Activated CD4-positive, CD25-positive, alpha-beta regulatory T cell treated with anti-CD3 and anti-CD28 coated beads, Interleukin-2, amount 50 U/mL, for 16 hours (primary cell): ENCODE results near the gene USP32.

Experiments
- DNase-seq: peaks from one replicate; pipeline ENCODE4 v3.0.0-alpha.2; 2020; ENCODE audit warnings: low read depth, low spot score

USP32 gene

DNA sequence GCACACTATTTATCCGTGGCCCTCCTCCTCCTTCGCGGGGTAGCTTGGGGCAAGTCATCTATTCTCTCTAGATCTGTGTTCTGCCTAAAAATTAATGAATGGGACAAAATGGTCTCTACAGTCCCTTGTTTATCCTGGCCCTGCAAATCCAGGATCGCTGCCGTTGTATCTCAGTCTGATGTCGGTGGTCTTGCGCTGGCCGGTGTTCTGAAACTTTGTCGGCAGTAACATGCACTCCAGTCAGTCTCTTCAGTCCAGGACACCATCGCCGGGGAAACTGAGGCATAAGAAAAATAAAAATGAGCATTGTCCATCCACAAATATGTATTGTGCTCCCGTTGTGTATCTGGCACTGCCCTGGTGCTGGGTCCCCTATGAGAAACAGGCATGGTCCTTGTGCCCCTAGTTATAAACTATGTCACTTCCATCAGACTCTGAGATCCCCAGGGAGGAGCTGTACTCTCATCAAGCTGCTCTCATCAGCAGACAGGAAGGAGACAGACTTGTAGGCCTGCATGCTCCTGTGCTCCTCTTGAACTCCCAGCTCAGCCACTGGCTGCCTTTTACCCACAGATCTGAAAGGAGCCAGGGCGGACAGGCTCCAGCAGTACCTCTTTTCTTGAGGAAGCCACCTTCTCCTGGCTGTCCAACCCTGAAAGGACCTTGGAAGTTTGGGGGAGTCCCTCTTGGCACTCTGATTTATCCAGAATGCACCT lies 255.8 kb downstream of the USP32 start:
- no peak for DNase-seq

DNA sequence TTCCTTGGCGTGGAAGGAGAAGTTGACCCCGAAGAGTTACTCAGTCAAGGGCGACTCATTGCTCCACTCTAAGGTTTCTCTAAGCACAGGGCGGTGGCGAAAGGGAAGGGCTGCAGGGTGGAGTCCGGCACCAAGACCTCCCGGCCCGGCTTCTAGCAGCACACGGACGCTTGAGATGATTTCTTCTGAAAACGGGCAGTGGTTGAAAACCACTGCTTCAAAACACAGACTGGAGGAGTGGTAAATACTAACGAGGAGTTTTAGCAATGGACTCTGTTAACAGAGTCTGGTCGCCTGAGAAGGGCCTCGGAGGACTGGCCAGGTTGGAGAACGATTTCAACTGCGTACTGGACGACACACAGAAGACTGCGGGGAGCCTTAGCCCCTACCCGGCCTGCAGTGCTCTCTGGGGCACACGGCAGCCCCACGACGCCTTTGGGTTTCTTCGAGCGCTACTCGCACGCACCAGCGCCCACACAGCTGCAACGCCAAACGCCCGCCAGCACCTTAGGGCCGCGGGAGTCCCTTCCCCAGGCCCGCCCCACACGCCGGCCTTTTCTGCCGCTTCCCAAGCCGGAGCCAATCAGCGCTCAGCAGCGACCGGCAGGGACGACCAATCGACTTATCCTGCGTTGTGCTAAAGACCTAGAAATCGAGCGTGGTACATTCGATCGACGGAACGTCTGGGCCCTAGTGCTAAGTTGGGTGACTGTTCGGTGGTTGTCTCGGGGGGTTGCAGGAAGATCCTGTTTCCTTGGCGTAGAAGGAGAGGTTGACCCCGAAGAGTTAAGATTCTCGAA lies 256.6 kb downstream of the USP32 start:
- peak; percentile 66 for DNase-seq

DNA sequence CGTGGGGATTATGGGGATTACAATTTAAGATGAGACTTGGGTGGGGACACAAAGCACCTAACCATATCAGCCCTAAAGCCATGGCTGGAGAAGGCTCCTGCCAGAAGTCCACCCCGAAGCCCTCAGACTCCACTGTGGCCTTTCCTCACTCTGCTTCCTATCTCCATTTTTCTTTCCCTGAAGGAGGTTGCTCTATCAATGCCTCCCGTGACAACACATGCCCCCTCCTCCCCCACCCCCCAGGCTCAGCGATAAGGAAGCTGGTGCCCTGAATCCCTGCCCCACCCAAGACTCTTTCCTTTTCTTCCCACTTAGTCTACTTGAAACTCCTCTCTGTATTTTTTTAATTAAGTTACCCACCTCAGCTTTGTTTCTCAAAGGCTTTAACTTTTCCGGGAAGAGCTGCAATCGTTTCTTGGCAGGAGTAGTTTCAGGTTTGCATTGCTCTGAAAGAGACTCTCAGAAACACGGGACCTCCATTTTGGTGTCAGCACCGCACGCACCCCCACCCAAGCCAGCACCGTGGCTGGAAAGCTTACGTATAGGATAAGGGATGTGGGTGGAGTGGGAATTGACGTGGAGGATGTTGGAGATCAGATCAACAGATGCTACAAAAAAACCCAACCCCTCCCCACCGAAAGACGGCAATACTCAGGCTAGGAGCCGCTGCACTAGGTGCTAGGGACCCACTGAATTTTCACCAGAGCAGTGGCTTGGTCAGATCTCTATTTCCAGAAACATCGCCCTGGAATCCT lies 257.4 kb downstream of the USP32 start:
- DNase-seq, result no peak

DNA sequence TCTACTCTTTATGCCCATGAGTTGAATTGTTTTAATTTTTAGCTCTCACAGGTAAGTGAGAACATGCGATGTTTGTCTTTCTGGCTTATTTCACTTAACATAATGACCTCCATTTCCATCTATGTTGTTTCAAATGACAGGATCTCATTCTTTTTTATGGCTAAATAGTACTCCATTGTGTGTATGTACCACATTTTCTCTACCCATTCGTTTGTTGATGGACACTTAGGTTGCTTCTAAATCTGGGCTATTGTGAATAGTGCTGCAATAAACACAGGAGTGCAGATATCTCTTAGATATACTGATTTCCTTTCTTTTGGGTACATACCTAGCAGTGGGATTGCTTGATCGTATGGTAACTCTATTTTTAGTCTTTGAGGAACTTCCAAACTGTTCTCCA lies 261.5 kb downstream of the USP32 start:
- no peak for DNase-seq

DNA sequence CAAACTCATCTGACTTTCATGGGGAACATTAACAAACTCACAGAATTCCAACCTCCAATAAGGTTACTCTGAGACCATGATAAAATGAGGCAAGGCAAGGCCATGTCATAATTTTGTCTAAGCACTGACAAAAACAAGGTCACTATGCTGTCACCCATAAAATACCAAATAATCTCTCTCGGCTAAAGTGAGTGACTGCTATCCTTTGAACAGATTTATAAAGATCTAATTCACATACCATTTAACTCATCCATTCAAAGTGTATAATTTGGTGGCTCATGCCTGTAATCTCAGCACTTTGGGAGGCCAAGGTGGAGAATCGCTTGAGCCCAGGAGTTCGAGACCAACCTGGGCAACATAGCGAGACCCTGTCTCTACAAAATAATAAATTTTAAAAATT lies 262.8 kb downstream of the USP32 start:
- DNase-seq, result no peak
